SHP77 (cell line): Measurements from ENCODE around the gene CLSTN3.

ENCODE experiments used
- DNase-seq, 2 experiments: peaks; one replicate each; lab custom pipeline; 2025; lab: John Stamatoyannopoulos, UW

The CLSTN3 gene

GRCh38 chr12:7125632-7126227 is 4.4 kb upstream of the CLSTN3 start:
- DNase-seq = no peak

GRCh38 chr12:7127916-7128626 is 2.1 kb upstream of the CLSTN3 start:
- DNase-seq = no peak

GRCh38 chr12:7128681-7129286 is 1.4 kb upstream of the CLSTN3 start, which contains the start of gene RBP5:
RBP5 (minus strand) TSS chr12:7128889; CDS start chr12:7128775, 114 bp downstream.
- DNase-seq = no peak

- DNase-seq = no peak
Measured at GRCh38 chr12:7129287-7129871, 792 bp upstream of the CLSTN3 start.

- DNase-seq = peak in 1 of 2 experiments; percentile 27
Measured at GRCh38 chr12:7130701-7131501, 730 bp downstream of the CLSTN3 start.

GRCh38 chr12:7131502-7131866 is 1.3 kb downstream of the CLSTN3 start:
- no peak for DNase-seq

GRCh38 chr12:7134396-7135166 is 4.4 kb downstream of the CLSTN3 start:
- no peak for DNase-seq

- DNase-seq = no peak
Measured at GRCh38 chr12:7136071-7136470, 5.9 kb downstream of the CLSTN3 start.

GRCh38 chr12:7136676-7137075 is 6.5 kb downstream of the CLSTN3 start:
- DNase-seq = no peak

- no peak for DNase-seq
Measured at GRCh38 chr12:7137908-7138307, 7.7 kb downstream of the CLSTN3 start.

GRCh38 chr12:7139200-7139599 is 9.0 kb downstream of the CLSTN3 start:
- DNase-seq = no peak

- no peak for DNase-seq
Measured at GRCh38 chr12:7141351-7142005, 11.3 kb downstream of the CLSTN3 start.

GRCh38 chr12:7142056-7142644 is 12.0 kb downstream of the CLSTN3 start:
- peak in 1 of 2 experiments; percentile 37 for DNase-seq

- DNase-seq = no peak
Measured at GRCh38 chr12:7142809-7143465, 12.8 kb downstream of the CLSTN3 start.

- no peak for DNase-seq
Measured at GRCh38 chr12:7143564-7143963, 13.4 kb downstream of the CLSTN3 start.

GRCh38 chr12:7144414-7145120 is 14.4 kb downstream of the CLSTN3 start:
- DNase-seq = no peak

- no peak for DNase-seq
Measured at GRCh38 chr12:7145671-7146070, 15.5 kb downstream of the CLSTN3 start.

- DNase-seq = no peak
Measured at GRCh38 chr12:7146228-7146627, 16.1 kb downstream of the CLSTN3 start.

- no peak for DNase-seq
Measured at GRCh38 chr12:7146906-7147305, 16.7 kb downstream of the CLSTN3 start.
